Measurements from ENCODE around the gene KDELR1. TPM values are rescaled to one million over a fixed set of nuclear protein-coding genes. Genes with fewer than 3 reads are reported as not detected.

The KDELR1 gene
- total RNA-seq, 1 donor from 2014 or later, result 227 TPM

- peaks cover 20% of the 10 kb centered on the region for H3K4me1 Mint-ChIP-seq (ENCODE audit: unreplicated experiment)
- no peak for TF ChIP-seq CTCF (conservative IDR thresholded peaks at IDR 0.05)
- no peak overlapping the region for H3K27ac Mint-ChIP-seq
- no peaks in the 10 kb centered on the region for H3K9me3 Mint-ChIP-seq
- no peak for DNase-seq (ENCODE audit: extremely low spot score, unreplicated experiment)
- H3K36me3 Mint-ChIP-seq, result no peaks in the 10 kb centered on the region
- H3K27me3 Mint-ChIP-seq, result no peaks in the 10 kb centered on the region
- H3K4me3 Mint-ChIP-seq, result no peak overlapping the region
These were observed 22.4 kb downstream of the KDELR1 start for GRCh38 chr19:48368936-48369335.

- no peaks in the 10 kb centered on the region for H3K27me3 Mint-ChIP-seq
- no peak for TF ChIP-seq CTCF (conservative IDR thresholded peaks at IDR 0.05)
- no peak overlapping the region for H3K27ac Mint-ChIP-seq
- H3K4me1 Mint-ChIP-seq (ENCODE audit: unreplicated experiment), result peaks cover 19% of the 10 kb centered on the region
- no peaks in the 10 kb centered on the region for H3K36me3 Mint-ChIP-seq
- no peak overlapping the region for H3K4me3 Mint-ChIP-seq
- H3K9me3 Mint-ChIP-seq, result no peaks in the 10 kb centered on the region
- DNase-seq (ENCODE audit: extremely low spot score, unreplicated experiment), result no peak
These were observed 23.5 kb downstream of the KDELR1 start for GRCh38 chr19:48367855-48368254.

- Mint-ChIP-seq H3K36me3 (no peaks in the 10 kb centered on the region), H3K27me3 (no peaks in the 10 kb centered on the region), H3K9me3 (no peaks in the 10 kb centered on the region), H3K4me1 (ENCODE audit: unreplicated experiment) (peaks cover 9% of the 10 kb centered on the region), H3K27ac (no peak overlapping the region), H3K4me3 (no peak overlapping the region)
- no peak for TF ChIP-seq CTCF (conservative IDR thresholded peaks at IDR 0.05)
- no peak for DNase-seq (ENCODE audit: extremely low spot score, unreplicated experiment)
These were observed 25.7 kb downstream of the KDELR1 start for GRCh38 chr19:48365602-48366001.

GRCh38 chr19:48364598-48365348 lies 26.6 kb downstream of the KDELR1 start:
- Mint-ChIP-seq H3K27me3 (no peaks in the 10 kb centered on the region), H3K27ac (peak overlapping the region; percentile 95), H3K9me3 (no peaks in the 10 kb centered on the region), H3K4me3 (no peak overlapping the region), H3K4me1 (ENCODE audit: unreplicated experiment) (peaks cover 6% of the 10 kb centered on the region), H3K36me3 (no peaks in the 10 kb centered on the region)
- no peak for TF ChIP-seq CTCF (conservative IDR thresholded peaks at IDR 0.05)
- no peak for DNase-seq (ENCODE audit: extremely low spot score, unreplicated experiment)

- Mint-ChIP-seq H3K9me3 (no peaks in the 10 kb centered on the region), H3K27me3 (no peaks in the 10 kb centered on the region), H3K27ac (peak within 1 kb of the TSS; percentile 95), H3K4me1 (ENCODE audit: unreplicated experiment) (no peaks in the 10 kb centered on the region), H3K4me3 (peak within 1 kb of the TSS; percentile 90), H3K36me3 (no peaks in the 10 kb centered on the region)
- TF ChIP-seq CTCF (conservative IDR thresholded peaks at IDR 0.05), result no peak
- DNase-seq (ENCODE audit: extremely low spot score, unreplicated experiment), result peak; percentile 98
These were observed 27.3 kb downstream of the KDELR1 start, which contains the start of the genes SYNGR4 and TMEM143 for GRCh38 chr19:48363810-48364597. SYNGR4 (plus strand) TSS chr19:48364367; CDS start chr19:48365843, 1,476 bp downstream. TMEM143 (minus strand) TSS chr19:48363940; CDS start chr19:48363920, 20 bp downstream.

All from type B pancreatic cell (in vitro differentiated cells).